HFFc6 (cell line): ENCODE measurements around the gene MYCT1. TPM values are rescaled to one million over a fixed set of nuclear protein-coding genes. Genes with fewer than 3 reads are reported as not detected.

ENCODE experiments used
- DNase-seq: peaks from one replicate; pipeline ENCODE4 v3.0.0-alpha.2; 2018
- H3K27ac Mint-ChIP-seq: 2 replicates; pipeline ENCODE4 v1.8.0; 2020; ENCODE audit warnings: mild to moderate bottlenecking, mixed read lengths
- H3K27me3 Mint-ChIP-seq: 2 replicates; pipeline ENCODE4 v1.8.0; 2021; ENCODE audit warnings: mild to moderate bottlenecking, moderate library complexity, mixed read lengths; ENCODE audit not compliant: insufficient read depth
- H3K36me3 Mint-ChIP-seq: 2 replicates; pipeline ENCODE4 v1.8.0; 2021; ENCODE audit warnings: low read depth, mixed read lengths
- H3K4me1 Mint-ChIP-seq: 2 replicates; pipeline ENCODE4 v1.8.0; 2020; ENCODE audit warnings: low read depth, mixed read lengths
- H3K4me3 Mint-ChIP-seq: 2 replicates; pipeline ENCODE4 v1.8.0; 2020; ENCODE audit warnings: mild to moderate bottlenecking, moderate library complexity, mixed read lengths
- H3K9me3 Mint-ChIP-seq: 2 replicates; pipeline ENCODE4 v1.8.0; 2020; ENCODE audit warnings: mild to moderate bottlenecking, mixed read lengths
- CTCF ChIP-seq: fragments of 200-600 bp; sonication (generic); IDR thresholded peaks from 2 replicates; pipeline ENCODE4 v1.5.0; 2021; ENCODE audit warnings: antibody characterized with exemption, mild to moderate bottlenecking
- total RNA-seq, 6 experiments: library from RNA; stranded (reverse); fragmentation: NEBNext Ultra II Directional; extraction: Animal tissue kit (Norgen Biotek cat#: 25700); gene quantifications; 2 replicates in 1 of 6; 3 replicates in 5 of 6; pipeline ENCODE4 v1.2.3, GENCODE V29; 2021

The MYCT1 gene
- total RNA-seq, 6 experiments from 2014 or later, result 0.71 to 2.0 (median 1.7) TPM

DNA sequence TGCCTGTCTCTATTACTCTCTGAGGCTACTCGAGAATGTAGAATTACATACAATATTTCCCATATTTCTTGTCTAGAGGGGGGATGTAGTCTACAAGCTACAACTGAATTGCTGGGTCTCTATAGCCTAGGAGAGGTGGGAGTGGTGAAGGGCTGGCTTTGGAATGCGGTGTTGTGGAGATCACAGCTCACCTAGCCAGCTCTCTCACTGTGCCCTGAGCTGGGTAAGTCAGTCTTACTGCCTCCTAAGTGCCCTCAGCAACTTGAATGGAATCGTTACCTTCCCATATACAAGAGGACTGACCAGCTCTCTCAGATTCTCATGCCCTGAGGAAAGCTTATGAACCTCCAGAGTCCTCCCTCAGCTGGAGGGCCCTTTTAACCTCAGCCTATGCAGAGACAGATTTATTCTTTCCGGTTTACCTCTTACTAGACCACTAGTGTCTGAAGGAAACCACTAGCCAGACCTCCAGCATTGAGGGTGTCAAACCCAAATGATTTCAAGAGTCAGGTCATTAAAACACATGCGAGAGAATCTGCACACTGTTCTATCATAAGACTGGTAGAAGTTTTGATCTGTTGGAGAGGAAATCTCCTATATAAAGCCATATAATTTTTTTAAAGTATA is 73.5 kb downstream of the MYCT1 start:
- Mint-ChIP-seq H3K9me3 (no peaks in the 10 kb centered on the region), H3K4me1 (no peaks in the 10 kb centered on the region), H3K4me3 (no peak overlapping the region), H3K27ac (no peak overlapping the region), H3K36me3 (no peaks in the 10 kb centered on the region), H3K27me3 (peaks cover 4% of the 10 kb centered on the region; the same call in 1 of the 2 replicates)
- DNase-seq, result no peak
- no peak for TF ChIP-seq CTCF

Other genes starting within 250 kb of the MYCT1 start
- 10 to 100 TPM; 60.0 to 69.0 (median 66.9) TPM for gene SYNE1, start 60.5 kb upstream of the MYCT1 start, total RNA-seq
- not detected for gene VIP, start 52.9 kb downstream of the MYCT1 start, total RNA-seq